HCT116 (cell line): Measurements from ENCODE around the gene AK3.

ENCODE experiments used
- CBX3 ChIP-seq: IDR thresholded peaks from 2 replicates; pipeline ENCODE4 v1.6.1; 2012; ENCODE audit warnings: low read depth
- EGR1 ChIP-seq: IDR thresholded peaks from 2 replicates; pipeline ENCODE4 v1.6.1; 2012; ENCODE audit warnings: low read depth
- EZH2 ChIP-seq: fragments of 200-600 bp; sonication (generic); IDR thresholded peaks from 2 replicates; pipeline ENCODE4 v1.6.1; 2017; ENCODE audit warnings: antibody characterized with exemption, mixed run types
- FOSL1 ChIP-seq: IDR thresholded peaks from 2 replicates; pipeline ENCODE4 v1.6.1; 2012; ENCODE audit warnings: low read depth
- MAX ChIP-seq: IDR thresholded peaks from 2 replicates; pipeline ENCODE4 v1.6.1; 2012
- POLR2A ChIP-seq: IDR thresholded peaks from 2 replicates; pipeline ENCODE4 v1.7.0; 2011; ENCODE audit warnings: borderline replicate concordance; ENCODE audit not compliant: insufficient read depth, insufficient read length; ENCODE audit errors: extremely low read depth
- POLR2AphosphoS5 ChIP-seq: IDR thresholded peaks from 2 replicates; pipeline ENCODE4 v1.6.1; 2011; ENCODE audit warnings: mild to moderate bottlenecking, low read depth, low read length, moderate library complexity
- REST ChIP-seq: IDR thresholded peaks from 2 replicates; pipeline ENCODE4 v1.6.1; 2012; ENCODE audit warnings: low read depth
- SIN3A ChIP-seq: IDR thresholded peaks from 2 replicates; pipeline ENCODE4 v1.6.1; 2012; ENCODE audit warnings: low read depth
- YY1 ChIP-seq: IDR thresholded peaks from 2 replicates; pipeline ENCODE4 v1.6.1; 2011; ENCODE audit warnings: low read length, low read depth, moderate library complexity, mild to moderate bottlenecking; ENCODE audit not compliant: insufficient replicate concordance; ENCODE audit errors: extremely low read depth
- TF ChIP-seq, protein P1 (sequence below), 3 experiments: fragments of 200-600 bp in 1 of 3; sonication (generic) in 1 of 3; IDR thresholded peaks in 2 of 3; conservative IDR thresholded peaks in 1 of 3; 2 replicates each; pipeline ENCODE4 v1.5.1; 2012 to 2017; ENCODE audit warnings: low read depth in 2 of 3, low read length in 2 of 3, antibody characterized with exemption in 1 of 3, borderline replicate concordance in 1 of 3, control low read depth in 1 of 3, mild to moderate bottlenecking in 1 of 3, mixed read lengths in 1 of 3, mixed run types in 1 of 3, moderate library complexity in 1 of 3; ENCODE audit not compliant: insufficient read depth in 1 of 3

- TF ChIP-seq POLR2AphosphoS5 (no peak), MAX (no peak), EZH2 (no peak), SIN3A (no peak), REST (no peak), EGR1 (no peak), POLR2A (no peak), CBX3 (no peak), YY1 (no peak), FOSL1 (no peak)
- TF ChIP-seq, protein P1, sequence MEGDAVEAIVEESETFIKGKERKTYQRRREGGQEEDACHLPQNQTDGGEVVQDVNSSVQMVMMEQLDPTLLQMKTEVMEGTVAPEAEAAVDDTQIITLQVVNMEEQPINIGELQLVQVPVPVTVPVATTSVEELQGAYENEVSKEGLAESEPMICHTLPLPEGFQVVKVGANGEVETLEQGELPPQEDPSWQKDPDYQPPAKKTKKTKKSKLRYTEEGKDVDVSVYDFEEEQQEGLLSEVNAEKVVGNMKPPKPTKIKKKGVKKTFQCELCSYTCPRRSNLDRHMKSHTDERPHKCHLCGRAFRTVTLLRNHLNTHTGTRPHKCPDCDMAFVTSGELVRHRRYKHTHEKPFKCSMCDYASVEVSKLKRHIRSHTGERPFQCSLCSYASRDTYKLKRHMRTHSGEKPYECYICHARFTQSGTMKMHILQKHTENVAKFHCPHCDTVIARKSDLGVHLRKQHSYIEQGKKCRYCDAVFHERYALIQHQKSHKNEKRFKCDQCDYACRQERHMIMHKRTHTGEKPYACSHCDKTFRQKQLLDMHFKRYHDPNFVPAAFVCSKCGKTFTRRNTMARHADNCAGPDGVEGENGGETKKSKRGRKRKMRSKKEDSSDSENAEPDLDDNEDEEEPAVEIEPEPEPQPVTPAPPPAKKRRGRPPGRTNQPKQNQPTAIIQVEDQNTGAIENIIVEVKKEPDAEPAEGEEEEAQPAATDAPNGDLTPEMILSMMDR (IDR thresholded peaks at IDR 0.05 in 2 of 3, conservative IDR thresholded peaks at IDR 0.05 in 1 of 3; ENCODE audit: borderline replicate concordance in 1 of 3, insufficient read depth in 1 of 3, low read depth in 2 of 3, low read length in 2 of 3) = no peak
These were observed 33.2 kb upstream of the AK3 start for GRCh38 chr9:4774209-4774608.
